ENCODE measurements around the gene SND1.

The SND1 gene

GRCh38 chr7:127704211-127704610 is 52.2 kb downstream of the SND1 start:
- H3K36me3 ChIP-seq (ENCODE audit: low read length) = peaks cover 49% of the 10 kb centered on the region

DNA sequence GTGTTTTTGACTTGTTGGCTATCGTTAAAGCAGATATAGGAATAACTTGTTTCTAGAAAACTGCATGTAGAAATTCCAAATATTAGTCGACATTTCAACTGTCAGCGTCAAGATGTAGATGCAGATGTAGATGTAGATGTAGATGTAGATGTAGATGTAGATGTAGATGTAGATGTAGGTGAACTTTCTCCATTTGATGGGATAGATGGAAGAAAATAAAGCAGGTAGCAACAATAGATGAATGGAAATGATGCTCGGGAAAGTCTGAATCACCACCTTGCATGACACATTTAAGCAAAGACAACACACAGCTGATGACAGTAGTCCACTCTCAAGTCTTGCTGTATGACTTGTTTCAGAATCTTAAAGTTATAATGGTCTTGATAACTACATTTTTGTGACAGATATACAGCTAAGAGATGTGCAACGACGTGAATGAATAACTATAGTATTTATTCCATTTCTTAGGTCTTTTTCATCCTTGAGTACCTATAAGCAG is 53.5 kb downstream of the SND1 start:
- H3K4me2 ChIP-seq (ENCODE audit: low read depth, low read length, poor library complexity, severe bottlenecking) = no peak overlapping the region
- TF ChIP-seq EZH2phosphoT487 (conservative IDR thresholded peaks at IDR 0.05; ENCODE audit: low read length) = no peak
- TF ChIP-seq, protein P1, sequence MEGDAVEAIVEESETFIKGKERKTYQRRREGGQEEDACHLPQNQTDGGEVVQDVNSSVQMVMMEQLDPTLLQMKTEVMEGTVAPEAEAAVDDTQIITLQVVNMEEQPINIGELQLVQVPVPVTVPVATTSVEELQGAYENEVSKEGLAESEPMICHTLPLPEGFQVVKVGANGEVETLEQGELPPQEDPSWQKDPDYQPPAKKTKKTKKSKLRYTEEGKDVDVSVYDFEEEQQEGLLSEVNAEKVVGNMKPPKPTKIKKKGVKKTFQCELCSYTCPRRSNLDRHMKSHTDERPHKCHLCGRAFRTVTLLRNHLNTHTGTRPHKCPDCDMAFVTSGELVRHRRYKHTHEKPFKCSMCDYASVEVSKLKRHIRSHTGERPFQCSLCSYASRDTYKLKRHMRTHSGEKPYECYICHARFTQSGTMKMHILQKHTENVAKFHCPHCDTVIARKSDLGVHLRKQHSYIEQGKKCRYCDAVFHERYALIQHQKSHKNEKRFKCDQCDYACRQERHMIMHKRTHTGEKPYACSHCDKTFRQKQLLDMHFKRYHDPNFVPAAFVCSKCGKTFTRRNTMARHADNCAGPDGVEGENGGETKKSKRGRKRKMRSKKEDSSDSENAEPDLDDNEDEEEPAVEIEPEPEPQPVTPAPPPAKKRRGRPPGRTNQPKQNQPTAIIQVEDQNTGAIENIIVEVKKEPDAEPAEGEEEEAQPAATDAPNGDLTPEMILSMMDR (IDR thresholded peaks at IDR 0.05; ENCODE audit: insufficient read depth, low read length, poor library complexity, severe bottlenecking) = no peak
- H3K9ac ChIP-seq (ENCODE audit: low read length) = no peak overlapping the region
- H3F3A ChIP-seq (ENCODE audit: insufficient read depth) = 0 out of 2 replicates have a peak, but pooled peaks cover 3% of the 10 kb centered on the region
- H3K27ac ChIP-seq (ENCODE audit: low read depth, low read length) = no peak overlapping the region
- no peaks in the 10 kb centered on the region for H4K20me1 ChIP-seq (ENCODE audit: low read depth, low read length)
- H3K4me3 ChIP-seq (ENCODE audit: insufficient read depth, low read length, poor library complexity, severe bottlenecking) = no peak overlapping the region
- no peak overlapping the region for H2AFZ ChIP-seq (ENCODE audit: low read depth, low read length, severe bottlenecking)
- H3K36me3 ChIP-seq (ENCODE audit: low read length) = peaks cover 61% of the 10 kb centered on the region
- H3K9me3 ChIP-seq (ENCODE audit: insufficient read depth, low read length) = peaks cover 7% of the 10 kb centered on the region; the same call in 1 of the 2 replicates
- H3K79me2 ChIP-seq (ENCODE audit: insufficient read depth, low read length) = no peaks in the 10 kb centered on the region
- no peaks in the 10 kb centered on the region for H3K9me2 ChIP-seq (replicated peaks; ENCODE audit: insufficient read depth, low read length)
- no peaks in the 10 kb centered on the region for H3K27me3 ChIP-seq (ENCODE audit: low read length)

More at GRCh38 chr7:127704211-127704610, 52.2 kb downstream of the SND1 start:
- H3K9ac ChIP-seq (ENCODE audit: low read length) = no peak overlapping the region
- no peak overlapping the region for H3K4me2 ChIP-seq (ENCODE audit: low read depth, low read length, poor library complexity, severe bottlenecking)
- TF ChIP-seq, protein P1 (IDR thresholded peaks at IDR 0.05; ENCODE audit: insufficient read depth, low read length, poor library complexity, severe bottlenecking) = no peak
- no peaks in the 10 kb centered on the region for H4K20me1 ChIP-seq (ENCODE audit: low read depth, low read length)
- no peaks in the 10 kb centered on the region for H3K79me2 ChIP-seq (ENCODE audit: insufficient read depth, low read length)
- H3F3A ChIP-seq (ENCODE audit: insufficient read depth) = 0 out of 2 replicates have a peak, but pooled peaks cover 3% of the 10 kb centered on the region
- H2AFZ ChIP-seq (ENCODE audit: low read depth, low read length, severe bottlenecking) = no peak overlapping the region
- H3K27me3 ChIP-seq (ENCODE audit: low read length) = no peaks in the 10 kb centered on the region
- no peak overlapping the region for H3K27ac ChIP-seq (ENCODE audit: low read depth, low read length)
- no peaks in the 10 kb centered on the region for H3K9me3 ChIP-seq (ENCODE audit: insufficient read depth, low read length)
- no peak overlapping the region for H3K4me3 ChIP-seq (ENCODE audit: insufficient read depth, low read length, poor library complexity, severe bottlenecking)
- H3K9me2 ChIP-seq (replicated peaks; ENCODE audit: insufficient read depth, low read length) = no peaks in the 10 kb centered on the region

- Histone ChIP-seq H3F3A (ENCODE audit: insufficient read depth) (0 out of 2 replicates have a peak, but pooled peaks cover 3% of the 10 kb centered on the region), H3K9me2 (replicated peaks; ENCODE audit: insufficient read depth, low read length) (no peaks in the 10 kb centered on the region), H3K27me3 (ENCODE audit: low read length) (no peaks in the 10 kb centered on the region), H3K4me2 (ENCODE audit: low read depth, low read length, poor library complexity, severe bottlenecking) (no peak overlapping the region), H3K4me3 (ENCODE audit: insufficient read depth, low read length, poor library complexity, severe bottlenecking) (no peak overlapping the region), H4K20me1 (ENCODE audit: low read depth, low read length) (no peaks in the 10 kb centered on the region), H3K79me2 (ENCODE audit: insufficient read depth, low read length) (no peaks in the 10 kb centered on the region), H3K9ac (ENCODE audit: low read length) (no peak overlapping the region), H3K36me3 (ENCODE audit: low read length) (peaks cover 61% of the 10 kb centered on the region), H3K9me3 (ENCODE audit: insufficient read depth, low read length) (peaks cover 16% of the 10 kb centered on the region; the same call in 1 of the 2 replicates), H3K27ac (ENCODE audit: low read depth, low read length) (no peak overlapping the region), H2AFZ (ENCODE audit: low read depth, low read length, severe bottlenecking) (no peak overlapping the region)
- no peak for TF ChIP-seq EZH2phosphoT487 (conservative IDR thresholded peaks at IDR 0.05; ENCODE audit: low read length)
- TF ChIP-seq, protein P1 (IDR thresholded peaks at IDR 0.05; ENCODE audit: insufficient read depth, low read length, poor library complexity, severe bottlenecking) = no peak
These were observed 54.8 kb downstream of the SND1 start for GRCh38 chr7:127706766-127707165.

Measured in SU-DHL-6 (cell line).